Measurements from ENCODE around the gene NHLRC4. TPM values are rescaled to one million over a fixed set of nuclear protein-coding genes. Genes with fewer than 3 reads are reported as not detected.

The NHLRC4 gene
- total and polyA plus RNA-seq, 9 of the 15 experiments (the other 6 are each of a cell fraction or from before 2014, with no cell fraction given): 0.24 to 3.7 (median 1.3) TPM; not detected in 2

GRCh38 chr16:576823-577201, 10.0 kb downstream of the NHLRC4 start (continued):
- TF ChIP-seq KLF10 (CRISPR knock-in tag; IDR thresholded peaks at IDR 0.05): no peak
- no peak for TF ChIP-seq VEZF1 (CRISPR knock-in tag; IDR thresholded peaks at IDR 0.05)
- no peak for TF ChIP-seq ADNP (tag; IDR thresholded peaks at IDR 0.05)
- no peak for TF ChIP-seq ZBTB5 (IDR thresholded peaks at IDR 0.05)
- TF ChIP-seq ZNF212 (CRISPR knock-in tag; IDR thresholded peaks at IDR 0.05): no peak
- no peak for TF ChIP-seq POLR3G (IDR thresholded peaks at IDR 0.05; ENCODE audit: extremely low read depth, insufficient read length, insufficient replicate concordance)
- TF ChIP-seq DPF2 (IDR thresholded peaks at IDR 0.05): no peak
- no peak for TF ChIP-seq RHOXF2B (CRISPR knock-in tag; conservative IDR thresholded peaks at IDR 0.05)
- TF ChIP-seq SLC30A9 (CRISPR knock-in tag; IDR thresholded peaks at IDR 0.05): no peak
- no peak for TF ChIP-seq TEAD2 (tag; IDR thresholded peaks at IDR 0.05)
- no peak for TF ChIP-seq ZNF316 (IDR thresholded peaks at IDR 0.05)
- TF ChIP-seq ZNF511 (CRISPR knock-in tag; IDR thresholded peaks at IDR 0.05): no peak
- TF ChIP-seq GATAD2B (IDR thresholded peaks at IDR 0.05; ENCODE audit: borderline replicate concordance): no peak
